GM12865 (cell line): ENCODE measurements around the gene SKOR1.

ENCODE experiments used
- DNase-seq: peaks from one replicate; pipeline ENCODE4 v3.0.0; 2010; ENCODE audit warnings: low read depth
- H3K4me3 ChIP-seq: 2 replicates; pipeline ENCODE4 v1.5.1; 2011; ENCODE audit warnings: mild to moderate bottlenecking, low read depth, low read length, control low read depth
- CTCF ChIP-seq: IDR thresholded peaks from 2 replicates; pipeline ENCODE4 v1.5.1; 2011; ENCODE audit warnings: low read length, control low read depth, low read depth, inconsistent platforms; ENCODE audit not compliant: insufficient read depth; ENCODE audit errors: missing control alignments

SKOR1 gene

GRCh38 chr15:67808821-67809220 lies 16.5 kb upstream of the SKOR1 start:
- no peak for TF ChIP-seq CTCF
- H3K4me3 ChIP-seq: no peak overlapping the region
- DNase-seq: no peak

- no peak for DNase-seq
- no peak for TF ChIP-seq CTCF
- H3K4me3 ChIP-seq: no peak overlapping the region
Observed at GRCh38 chr15:67809441-67809840, 15.9 kb upstream of the SKOR1 start.

- DNase-seq: no peak
- no peak overlapping the region for H3K4me3 ChIP-seq
- TF ChIP-seq CTCF: no peak
Observed at GRCh38 chr15:67809866-67810265, 15.4 kb upstream of the SKOR1 start.

GRCh38 chr15:67812241-67812644 lies 13.1 kb upstream of the SKOR1 start:
- H3K4me3 ChIP-seq: no peak overlapping the region
- DNase-seq: no peak
- TF ChIP-seq CTCF: no peak

GRCh38 chr15:67813104-67813634 lies 12.1 kb upstream of the SKOR1 start:
- no peak for DNase-seq
- no peak overlapping the region for H3K4me3 ChIP-seq
- TF ChIP-seq CTCF: no peak

- DNase-seq: no peak
- TF ChIP-seq CTCF: no peak
- no peak overlapping the region for H3K4me3 ChIP-seq
Observed at GRCh38 chr15:67815036-67815592, 10.2 kb upstream of the SKOR1 start.

- no peak for DNase-seq
- no peak for TF ChIP-seq CTCF
- no peak overlapping the region for H3K4me3 ChIP-seq
Observed at GRCh38 chr15:67816668-67817067, 8.6 kb upstream of the SKOR1 start.
